Fibroblast of skin of back (primary cell): ENCODE measurements around the gene STAG1.
"Not testable (repeated sequence)": the region's sequence is repeated elsewhere in the genome, so short reads cannot be mapped to it uniquely, and the experiment has no call there.

ENCODE experiments used
- DNase-seq: peaks from one replicate; pipeline ENCODE4 v3.0.0-alpha.2; 2013

STAG1 gene

DNA sequence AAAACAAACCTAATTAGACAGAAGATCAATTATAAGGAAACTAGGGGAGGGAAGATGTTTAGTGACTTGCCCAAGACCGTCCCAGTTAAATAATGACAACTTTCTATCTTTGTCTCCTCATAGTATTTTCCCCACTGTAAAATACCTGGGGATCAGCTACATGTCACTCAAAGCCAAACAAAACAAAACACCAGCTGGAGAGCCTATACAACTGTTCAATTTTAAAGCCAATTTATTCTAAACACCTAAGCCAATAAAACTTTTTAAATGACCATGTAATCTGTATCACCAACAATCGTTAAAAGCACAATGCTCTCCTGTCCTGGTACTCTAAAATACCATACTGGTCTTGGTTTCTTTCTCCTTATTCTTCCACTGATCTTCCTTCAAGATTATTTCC, 168.4 kb downstream of the STAG1 start:
- no peak for DNase-seq

DNA sequence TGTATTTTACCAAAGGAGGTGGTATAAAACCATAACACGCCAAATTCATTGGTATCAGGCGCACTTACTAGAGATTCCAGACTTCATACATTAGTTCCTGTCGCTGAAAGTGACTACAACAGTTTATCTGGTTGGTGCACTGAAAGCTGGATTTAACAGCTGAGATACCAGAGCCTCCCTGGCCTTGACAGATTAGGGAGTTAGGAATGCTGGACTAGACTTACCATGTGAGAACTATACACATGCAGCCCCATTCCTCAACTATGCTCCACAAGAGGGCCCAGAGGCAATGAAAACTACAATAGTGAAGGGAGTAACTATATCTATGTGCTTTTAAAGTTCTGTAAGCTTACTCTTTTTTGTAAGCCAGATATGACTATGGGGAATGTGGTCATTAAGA, 174.4 kb downstream of the STAG1 start:
- DNase-seq, result no peak

GRCh38 chr3:136576279-136577009, 175.7 kb downstream of the STAG1 start:
- DNase-seq, result no peak

GRCh38 chr3:136567599-136568188, 184.5 kb downstream of the STAG1 start:
- DNase-seq, result no peak

DNA sequence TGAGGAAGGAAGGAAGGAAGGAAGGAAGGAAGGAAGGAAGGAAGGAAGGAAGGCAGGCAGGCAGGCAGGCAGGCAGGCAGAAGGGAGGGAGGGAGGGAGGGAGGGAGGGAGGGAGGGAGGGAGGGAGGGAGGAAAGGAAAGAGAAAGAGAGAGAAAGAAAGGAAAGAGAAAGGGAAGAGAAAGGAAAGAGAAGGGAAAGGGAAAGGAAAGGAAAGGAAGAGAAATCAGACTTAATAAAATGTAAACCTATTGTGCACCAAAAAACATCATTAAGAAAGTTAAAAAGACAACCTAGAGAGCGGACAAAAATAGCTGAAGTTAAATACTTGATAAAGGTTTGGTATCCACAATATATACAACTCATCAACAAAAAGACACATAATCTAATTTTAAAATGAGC, 187.2 kb downstream of the STAG1 start:
- not testable (repeated sequence) for DNase-seq

- DNase-seq, result no peak
Measured at GRCh38 chr3:136562026-136562425, 190.2 kb downstream of the STAG1 start.

DNA sequence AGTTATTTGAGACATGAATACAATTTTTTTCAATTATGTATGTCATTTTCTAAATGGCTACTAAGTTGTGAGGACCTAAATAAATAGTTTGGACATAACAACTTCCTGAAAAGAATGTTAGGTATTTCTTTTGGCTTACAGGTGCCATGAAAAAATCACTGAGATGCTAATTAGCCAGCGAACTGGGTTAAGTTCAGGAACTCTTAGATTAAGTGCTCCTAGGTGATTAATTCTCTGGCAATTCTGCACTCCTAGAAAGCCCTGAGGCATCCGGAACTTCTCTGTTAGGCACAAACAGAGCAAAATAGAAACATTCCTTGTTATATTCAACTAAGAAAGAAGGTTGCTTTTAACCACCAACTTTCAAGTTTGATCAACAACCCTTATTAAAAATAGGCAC, 192.3 kb downstream of the STAG1 start:
- DNase-seq, result no peak

DNA sequence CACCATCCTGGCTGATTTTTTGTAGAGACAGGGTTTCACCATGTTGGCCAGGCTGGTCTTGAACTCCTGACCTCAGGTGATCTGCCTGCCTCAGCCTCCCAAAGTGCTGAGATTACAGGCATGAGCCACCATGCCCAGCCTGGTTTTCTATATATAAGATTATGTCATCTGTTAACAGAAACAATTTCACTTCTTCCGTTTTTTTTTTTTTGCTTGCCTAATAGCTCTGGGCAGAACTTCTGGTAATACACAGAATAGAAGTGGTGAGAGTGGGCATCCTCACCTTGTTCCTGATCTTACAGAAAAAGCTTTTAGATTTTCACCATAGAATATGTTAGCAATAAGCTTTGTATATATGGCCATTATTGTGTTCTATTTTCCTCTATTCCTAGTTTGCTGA, 202.7 kb downstream of the STAG1 start:
- DNase-seq, result not testable (repeated sequence)

GRCh38 chr3:136547293-136547692, 204.9 kb downstream of the STAG1 start:
- peak; percentile 55 for DNase-seq

- DNase-seq, result no peak
Measured at GRCh38 chr3:136546720-136547119, 205.5 kb downstream of the STAG1 start.

GRCh38 chr3:136545664-136546268, 206.4 kb downstream of the STAG1 start:
- peak; percentile 11 for DNase-seq

DNA sequence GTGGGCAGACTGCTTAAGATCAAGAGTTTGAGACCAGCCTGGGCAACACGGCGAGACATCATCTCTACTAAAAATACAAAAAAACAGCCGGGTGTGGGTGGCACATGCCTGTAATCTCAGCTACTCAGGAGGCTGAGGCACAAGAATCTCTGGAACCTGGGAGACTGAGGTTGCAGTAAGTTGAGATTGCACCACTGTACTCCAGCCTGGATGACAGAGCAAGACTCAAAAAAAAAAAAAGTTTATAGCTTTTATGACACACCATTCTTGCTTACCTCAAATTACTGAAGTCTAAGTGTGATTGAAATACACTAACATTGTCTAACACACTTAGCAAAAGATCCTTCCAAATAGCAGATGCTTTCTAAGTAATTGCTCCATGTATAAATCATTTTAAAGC, 207.6 kb downstream of the STAG1 start:
- DNase-seq, result no peak

DNA sequence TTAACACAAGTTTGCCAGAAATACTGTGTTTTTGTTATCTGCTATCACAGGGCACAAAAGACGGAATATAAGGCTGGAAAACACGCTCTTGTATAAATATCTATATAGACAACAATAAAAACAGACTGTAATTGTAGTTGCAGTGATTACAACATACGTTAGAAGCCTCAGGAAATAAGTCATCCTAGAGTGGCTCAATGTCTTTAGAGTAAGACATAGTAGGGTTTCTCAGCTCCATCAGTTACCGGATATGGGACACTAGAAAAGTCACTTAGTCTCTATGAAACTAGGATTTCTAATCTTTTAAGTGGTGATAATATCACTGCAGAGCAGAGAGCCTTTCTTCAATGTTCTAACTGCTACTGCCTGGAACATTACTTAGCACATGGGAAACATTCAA, 208.8 kb downstream of the STAG1 start:
- DNase-seq, result no peak

GRCh38 chr3:136535906-136536305, 216.3 kb downstream of the STAG1 start:
- peak; percentile 74 for DNase-seq

DNA sequence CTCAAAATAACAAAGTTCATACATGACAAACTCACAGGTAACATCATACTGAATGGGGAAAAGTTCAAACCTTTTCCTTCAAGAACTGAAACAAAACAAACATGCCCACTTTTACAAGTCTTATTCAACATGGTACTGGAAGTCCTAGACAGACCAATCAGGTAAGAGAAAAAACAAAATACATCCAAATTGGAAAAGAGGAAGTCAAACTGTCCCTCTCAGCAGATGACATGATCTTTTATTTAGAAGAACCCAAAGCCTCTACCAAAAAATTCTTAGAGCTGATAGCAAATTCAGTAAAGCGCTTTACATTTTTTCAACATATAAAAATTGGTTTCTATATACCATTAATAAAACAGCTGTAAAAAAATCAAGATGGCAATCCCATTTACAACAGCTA, 219.4 kb downstream of the STAG1 start:
- DNase-seq, result no peak

DNA sequence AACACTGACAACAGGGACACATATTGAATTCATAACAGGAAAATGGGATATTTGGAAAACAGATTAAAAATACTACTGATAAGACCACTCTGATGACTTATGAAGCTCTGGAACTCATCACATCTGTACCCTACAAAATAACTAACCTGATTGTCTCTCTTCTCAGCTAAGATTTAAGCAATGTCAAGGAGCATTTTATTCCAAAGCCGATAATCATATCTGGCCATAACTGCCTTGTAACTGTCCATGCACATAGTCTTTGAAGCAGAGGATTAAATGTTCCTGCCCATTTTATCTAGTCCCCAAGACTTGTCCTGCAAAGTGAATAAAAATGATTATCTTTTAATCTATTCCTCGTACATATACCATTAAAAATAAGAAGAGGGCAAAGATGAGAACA, 234.1 kb downstream of the STAG1 start:
- no peak for DNase-seq

- DNase-seq, result no peak
Measured at GRCh38 chr3:136516656-136517055, 235.5 kb downstream of the STAG1 start.

- no peak for DNase-seq
Measured at GRCh38 chr3:136516095-136516494, 236.1 kb downstream of the STAG1 start.

DNA sequence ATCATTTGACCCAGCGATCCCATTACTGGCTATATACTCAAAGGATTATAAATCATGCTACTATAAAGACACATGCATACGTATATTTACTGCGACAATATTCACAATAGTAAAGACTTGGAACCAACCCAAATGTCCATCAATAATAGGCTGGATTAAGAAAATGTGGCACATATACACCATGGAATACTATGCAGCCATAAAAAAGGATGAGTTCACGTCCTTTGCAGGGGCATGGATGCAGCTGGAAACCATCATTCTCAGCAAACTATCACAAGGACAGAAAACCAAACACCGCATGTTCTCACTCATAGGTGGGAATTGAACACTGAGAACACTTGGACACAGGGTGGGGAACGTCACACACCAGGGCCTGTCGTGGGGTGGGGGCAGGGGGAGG, 237.6 kb downstream of the STAG1 start:
- DNase-seq, result not testable (repeated sequence)

- no peak for DNase-seq
Measured at GRCh38 chr3:136513367-136513766, 238.8 kb downstream of the STAG1 start.

DNA sequence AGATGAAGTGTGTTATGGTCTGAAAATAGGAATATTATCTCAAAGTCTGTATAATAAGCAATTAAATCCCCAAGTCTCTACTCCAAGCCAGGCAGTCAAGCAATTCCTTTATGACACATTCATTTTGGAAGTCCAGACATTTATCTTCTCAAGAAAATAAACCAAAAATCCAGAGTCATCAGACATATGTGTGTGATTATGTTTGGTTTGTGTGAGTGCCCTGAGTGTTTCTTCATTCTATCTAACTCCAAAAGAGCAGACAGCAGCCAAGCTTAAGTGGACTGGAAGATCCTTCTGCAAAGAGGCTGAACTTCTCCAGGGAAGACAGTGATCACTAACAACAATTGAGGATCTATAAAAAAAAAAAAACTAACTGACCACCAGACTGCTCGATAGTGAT, 239.8 kb downstream of the STAG1 start:
- peak; percentile 60 for DNase-seq

DNA sequence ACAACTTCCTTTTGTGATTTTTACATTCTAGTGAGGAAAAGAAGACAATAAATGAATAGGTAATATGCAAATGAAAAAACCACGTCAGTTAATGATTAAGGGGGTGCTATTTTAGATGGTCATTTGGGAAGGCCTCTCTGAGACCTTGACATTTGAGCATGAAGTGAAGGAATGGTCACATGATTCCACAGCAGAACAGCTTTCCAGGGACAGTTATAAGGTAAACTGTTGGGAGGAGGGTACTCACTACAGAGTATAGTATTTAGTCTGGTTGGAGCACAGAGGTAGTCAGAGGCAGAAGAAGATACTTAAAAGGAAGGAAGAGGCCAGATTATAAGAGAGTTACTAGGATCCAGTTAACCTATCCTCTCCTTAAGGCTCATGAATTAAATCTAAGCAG, 246.5 kb downstream of the STAG1 start:
- no peak for DNase-seq

DNA sequence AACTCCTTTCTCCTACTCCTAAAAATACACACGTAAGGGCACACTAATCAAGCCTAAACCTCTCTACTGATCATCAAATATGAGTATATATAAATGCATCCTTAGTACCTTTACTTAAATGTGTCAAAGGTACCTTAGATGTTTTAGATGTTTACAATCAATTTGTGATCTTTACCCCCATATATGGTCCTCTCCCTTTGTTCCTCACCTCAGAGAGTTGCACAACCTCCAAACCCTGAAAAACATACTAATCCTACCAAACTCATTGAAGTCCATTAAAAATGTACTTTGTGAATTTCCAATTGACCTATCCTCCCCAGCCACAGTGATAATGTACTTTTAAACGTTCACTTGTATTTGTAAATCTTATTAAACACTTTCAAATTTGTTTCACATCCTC, 249.1 kb downstream of the STAG1 start:
- no peak for DNase-seq

DNA sequence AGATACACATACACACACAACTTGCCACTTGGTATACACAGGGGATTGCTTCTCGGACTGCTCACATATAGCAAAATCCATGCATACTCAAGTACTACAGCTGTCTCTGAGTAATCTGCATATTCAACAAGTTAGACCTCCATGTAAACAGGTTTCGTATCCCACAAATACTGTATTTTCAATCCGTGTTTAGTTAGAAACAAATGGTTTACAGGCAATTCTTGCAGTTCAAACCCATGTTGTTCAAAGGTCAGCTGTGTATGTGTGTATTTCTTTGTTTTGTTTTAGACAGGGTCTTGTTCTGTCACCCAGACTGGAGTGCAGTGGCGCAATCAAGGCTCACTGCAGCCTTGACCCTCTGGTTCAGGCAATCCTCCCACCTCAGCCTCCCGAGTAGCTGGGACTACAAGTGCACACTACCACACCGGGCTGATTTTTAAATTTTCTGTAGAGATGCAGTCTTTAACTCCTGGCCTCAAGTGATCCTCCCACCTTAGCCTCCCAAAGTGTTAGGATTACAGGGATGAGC, 253.2 kb downstream of the STAG1 start:
- DNase-seq, result no peak
